Activated CD4-positive, alpha-beta T cell treated with anti-CD3 and anti-CD28 coated beads for 24 hours (primary cell): ENCODE results near the gene RAD51B.
"Not testable (repeated sequence)": the region's sequence is repeated elsewhere in the genome, so short reads cannot be mapped to it uniquely, and the experiment has no call there.

Source experiments
- DNase-seq, 2 donors: peaks; one replicate each; pipeline ENCODE4 v3.0.0-alpha.2; 2020; ENCODE audit warnings: low read depth in 2 of 2

Gene RAD51B

GRCh38 chr14:68111853-68112270 lies 292.3 kb downstream of the RAD51B start:
- DNase-seq = no peak

- no peak for DNase-seq
Observed at GRCh38 chr14:68112442-68112841, 292.9 kb downstream of the RAD51B start.

GRCh38 chr14:68113343-68113930 lies 293.9 kb downstream of the RAD51B start:
- no peak for DNase-seq

GRCh38 chr14:68115952-68116351 lies 296.4 kb downstream of the RAD51B start:
- DNase-seq = not testable (repeated sequence)

- DNase-seq = no peak
Observed at GRCh38 chr14:68122651-68123050, 303.1 kb downstream of the RAD51B start.

- no peak for DNase-seq
Observed at GRCh38 chr14:68124050-68124449, 304.5 kb downstream of the RAD51B start.

GRCh38 chr14:68124979-68125731 lies 305.6 kb downstream of the RAD51B start:
- DNase-seq = no peak

GRCh38 chr14:68127166-68127565 lies 307.6 kb downstream of the RAD51B start:
- DNase-seq = no peak

GRCh38 chr14:68131907-68132306 lies 312.3 kb downstream of the RAD51B start:
- DNase-seq = no peak

- no peak for DNase-seq
Observed at GRCh38 chr14:68132563-68133121, 313.1 kb downstream of the RAD51B start.

GRCh38 chr14:68133856-68134255 lies 314.3 kb downstream of the RAD51B start:
- DNase-seq = no peak

GRCh38 chr14:68135028-68135427 lies 315.4 kb downstream of the RAD51B start:
- DNase-seq = no peak

GRCh38 chr14:68135566-68135965 lies 316.0 kb downstream of the RAD51B start:
- DNase-seq = no peak

- DNase-seq = no peak
Observed at GRCh38 chr14:68137704-68138619, 318.4 kb downstream of the RAD51B start.

- no peak for DNase-seq
Observed at GRCh38 chr14:68139431-68140075, 320.0 kb downstream of the RAD51B start.

- no peak for DNase-seq
Observed at GRCh38 chr14:68140076-68140741, 320.6 kb downstream of the RAD51B start.

- DNase-seq = no peak
Observed at GRCh38 chr14:68140806-68141205, 321.2 kb downstream of the RAD51B start.

GRCh38 chr14:68141281-68142088 lies 321.9 kb downstream of the RAD51B start:
- DNase-seq = no peak

GRCh38 chr14:68143341-68143841 lies 323.8 kb downstream of the RAD51B start:
- no peak for DNase-seq
